ENCODE results near the gene LRRN2. TPM values are rescaled to one million over a fixed set of nuclear protein-coding genes. Genes with fewer than 3 reads are reported as not detected.

LRRN2 gene
- total and polyA plus RNA-seq, 2 of the 8 experiments (the other 6 are each of a cell fraction or from before 2014, with no cell fraction given) = 1.8 to 2.3 TPM

GRCh38 chr1:204684571-204685235 lies 835 bp downstream of the LRRN2 start (continued):
- peak; percentile 57; the same call in 1 of the 2 replicates for TF ChIP-seq RFX5 (IDR thresholded peaks at IDR 0.05; ENCODE audit: borderline replicate concordance, low read depth, low read length)
- no peak for TF ChIP-seq MAX (IDR thresholded peaks at IDR 0.05)
- TF ChIP-seq, protein P1, sequence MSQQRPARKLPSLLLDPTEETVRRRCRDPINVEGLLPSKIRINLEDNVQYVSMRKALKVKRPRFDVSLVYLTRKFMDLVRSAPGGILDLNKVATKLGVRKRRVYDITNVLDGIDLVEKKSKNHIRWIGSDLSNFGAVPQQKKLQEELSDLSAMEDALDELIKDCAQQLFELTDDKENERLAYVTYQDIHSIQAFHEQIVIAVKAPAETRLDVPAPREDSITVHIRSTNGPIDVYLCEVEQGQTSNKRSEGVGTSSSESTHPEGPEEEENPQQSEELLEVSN (IDR thresholded peaks at IDR 0.05) = no peak
- TF ChIP-seq, protein P2, sequence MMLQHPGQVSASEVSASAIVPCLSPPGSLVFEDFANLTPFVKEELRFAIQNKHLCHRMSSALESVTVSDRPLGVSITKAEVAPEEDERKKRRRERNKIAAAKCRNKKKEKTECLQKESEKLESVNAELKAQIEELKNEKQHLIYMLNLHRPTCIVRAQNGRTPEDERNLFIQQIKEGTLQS (IDR thresholded peaks at IDR 0.05; ENCODE audit: insufficient read depth, low read depth, low read length) = no peak
- no peak for TF ChIP-seq ZNF274 (IDR thresholded peaks at IDR 0.05; ENCODE audit: borderline replicate concordance, extremely low read depth, low read length)
- TF ChIP-seq KDM4A (IDR thresholded peaks at IDR 0.05; ENCODE audit: low read depth, low read length, severe bottlenecking) = peak; percentile 74
- TF ChIP-seq EP300 (IDR thresholded peaks at IDR 0.05; ENCODE audit: borderline replicate concordance in 1 of 2, low read depth in 2 of 2, low read length in 2 of 2) = no peak
- no peak for TF ChIP-seq TBP (IDR thresholded peaks at IDR 0.05; ENCODE audit: low read depth, low read length)
- TF ChIP-seq RXRA (IDR thresholded peaks at IDR 0.05; ENCODE audit: insufficient read depth, low read depth, low read length) = no peak
- TF ChIP-seq SIRT6 (IDR thresholded peaks at IDR 0.05; ENCODE audit: low read length) = no peak
